HepG2 (cell line): Measurements from ENCODE around the gene ALG14. TPM values are rescaled to one million over a fixed set of nuclear protein-coding genes. Genes with fewer than 3 reads are reported as not detected.

Source experiments
- CERS6 ChIP-seq: sonication (generic); formaldehyde crosslinking; IDR thresholded peaks from 2 replicates; pipeline ENCODE4 v1.5.0; 2020; ENCODE audit warnings: missing genetic modification reagents
- GPN1 ChIP-seq: sonication (generic); formaldehyde crosslinking; IDR thresholded peaks from 2 replicates; pipeline ENCODE4 v1.5.1; 2020; ENCODE audit warnings: missing genetic modification reagents, borderline replicate concordance
- MIXL1 ChIP-seq: IDR thresholded peaks from 2 replicates; pipeline ENCODE4 v1.6.1; 2016
- RNF2 ChIP-seq: fragments of 450-650 bp; conservative IDR thresholded peaks from 2 replicates; pipeline ENCODE4 v1.6.1; 2016; ENCODE audit warnings: low read depth
- SIX4 ChIP-seq: sonication (generic); formaldehyde crosslinking; IDR thresholded peaks from 2 replicates; pipeline ENCODE4 v1.4.0; 2020; ENCODE audit warnings: missing genetic modification reagents
- STAT6 ChIP-seq: sonication (generic); formaldehyde crosslinking; IDR thresholded peaks from 2 replicates; pipeline ENCODE4 v1.4.0; 2020; ENCODE audit warnings: missing genetic modification reagents, mild to moderate bottlenecking, borderline replicate concordance
- ZBTB25 ChIP-seq: IDR thresholded peaks from 2 replicates; pipeline ENCODE4 v1.6.1; 2018; ENCODE audit warnings: missing genetic modification reagents
- ZMYM4 ChIP-seq: sonication (generic); formaldehyde crosslinking; IDR thresholded peaks from 2 replicates; pipeline ENCODE4 v1.8.1; 2023; ENCODE audit warnings: mild to moderate bottlenecking, missing genetic modification reagents
- ZNF331 ChIP-seq: sonication (generic); formaldehyde crosslinking; IDR thresholded peaks from 2 replicates; pipeline ENCODE4 v1.4.0; 2020; ENCODE audit warnings: missing genetic modification reagents
- ZNF333 ChIP-seq: sonication (generic); formaldehyde crosslinking; IDR thresholded peaks from 2 replicates; pipeline ENCODE4 v1.4.0; 2020; ENCODE audit warnings: mild to moderate bottlenecking, missing genetic modification reagents, borderline replicate concordance
- ZNF614 ChIP-seq: IDR thresholded peaks from 2 replicates; pipeline ENCODE4 v1.6.1; 2018; ENCODE audit warnings: missing biosample characterization, missing genetic modification reagents, inconsistent platforms, borderline replicate concordance
- ZNF672 ChIP-seq: sonication (generic); formaldehyde crosslinking; IDR thresholded peaks from 2 replicates; pipeline ENCODE4 v1.8.1; 2022; ENCODE audit warnings: missing genetic modification reagents
- ZNF777 ChIP-seq: sonication (generic); formaldehyde crosslinking; IDR thresholded peaks from 2 replicates; pipeline ENCODE4 v1.4.0; 2020; ENCODE audit warnings: missing genetic modification reagents
- ZNF792 ChIP-seq: IDR thresholded peaks from 2 replicates; pipeline ENCODE4 v1.6.1; 2016
- ZNF816 ChIP-seq: sonication (generic); formaldehyde crosslinking; IDR thresholded peaks from 2 replicates; pipeline ENCODE4 v1.8.0; 2022; ENCODE audit warnings: missing genetic modification reagents, mild to moderate bottlenecking, borderline replicate concordance
- ZSCAN25 ChIP-seq: sonication (generic); formaldehyde crosslinking; IDR thresholded peaks from 2 replicates; pipeline ENCODE4 v1.8.0; 2022; ENCODE audit warnings: mild to moderate bottlenecking, missing genetic modification reagents
- polyA plus RNA-seq, 8 experiments: library from polyadenylated mRNA; depleted of rRNA in 3 of 8; stranded (reverse) in 7 of 8; unstranded in 1 of 8; fragments of >200 nt; fragmentation: Illumina TruSeq in 4 of 8; extraction: Trizol in 4 of 8; gene quantifications; 2 replicates each; pipeline versions ENCODE4 v1.2.1 to v1.2.3, GENCODE V29; 2011 to 2016; ENCODE audit warnings: low read depth in 4 of 8, missing spikeins in 1 of 8, mixed read lengths in 1 of 8; ENCODE audit not compliant: insufficient read depth in 1 of 8
- total RNA-seq, 5 experiments: library from RNA; depleted of rRNA; stranded (reverse); fragments of >200 nt; fragmentation: Illumina TruSeq; extraction: Trizol; gene quantifications; 2 replicates each; pipeline ENCODE4 v1.2.3, GENCODE V29; 2016; ENCODE audit warnings: low read depth in 1 of 5
- TF ChIP-seq, protein P1 (sequence below): IDR thresholded peaks from 2 replicates; pipeline ENCODE4 v1.6.1; 2016; ENCODE audit warnings: low read depth, control low read depth
- TF ChIP-seq, protein P2 (sequence below): sonication (generic); formaldehyde crosslinking; IDR thresholded peaks from 2 replicates; pipeline ENCODE4 v1.5.1; 2020; ENCODE audit warnings: missing genetic modification reagents, mild to moderate bottlenecking, borderline replicate concordance

ALG14 gene
- total and polyA plus RNA-seq, 2 of the 13 experiments (the other 11 are each of a cell fraction or from before 2014, with no cell fraction given): 4.5 to 12.7 TPM

- TF ChIP-seq ZNF614 (CRISPR knock-in tag) (0 out of 2 replicates have a peak, but pooled peaks have one; percentile 55), ZMYM4 (CRISPR knock-in tag) (peak; percentile 79), ZBTB25 (CRISPR knock-in tag) (0 out of 2 replicates have a peak, but pooled peaks have one; percentile 31), ZNF333 (CRISPR knock-in tag) (no peak), ZNF816 (CRISPR knock-in tag) (no peak), RNF2 (no peak), MIXL1 (CRISPR knock-in tag) (peak; percentile 91), SIX4 (CRISPR knock-in tag) (no peak), ZSCAN25 (no peak), ZNF792 (0 out of 2 replicates have a peak, but pooled peaks have one; percentile 72), STAT6 (CRISPR knock-in tag) (no peak), ZNF331 (peak; percentile 42; the same call in 1 of the 2 replicates), ZNF777 (CRISPR knock-in tag) (no peak), ZNF672 (CRISPR knock-in tag) (no peak), GPN1 (CRISPR knock-in tag) (no peak), CERS6 (CRISPR knock-in tag) (no peak)
- TF ChIP-seq, protein P1, sequence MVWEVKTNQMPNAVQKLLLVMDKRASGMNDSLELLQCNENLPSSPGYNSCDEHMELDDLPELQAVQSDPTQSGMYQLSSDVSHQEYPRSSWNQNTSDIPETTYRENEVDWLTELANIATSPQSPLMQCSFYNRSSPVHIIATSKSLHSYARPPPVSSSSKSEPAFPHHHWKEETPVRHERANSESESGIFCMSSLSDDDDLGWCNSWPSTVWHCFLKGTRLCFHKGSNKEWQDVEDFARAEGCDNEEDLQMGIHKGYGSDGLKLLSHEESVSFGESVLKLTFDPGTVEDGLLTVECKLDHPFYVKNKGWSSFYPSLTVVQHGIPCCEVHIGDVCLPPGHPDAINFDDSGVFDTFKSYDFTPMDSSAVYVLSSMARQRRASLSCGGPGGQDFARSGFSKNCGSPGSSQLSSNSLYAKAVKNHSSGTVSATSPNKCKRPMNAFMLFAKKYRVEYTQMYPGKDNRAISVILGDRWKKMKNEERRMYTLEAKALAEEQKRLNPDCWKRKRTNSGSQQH (CRISPR knock-in tag): no peak; the same call in 1 of the 2 replicates
- TF ChIP-seq, protein P2, sequence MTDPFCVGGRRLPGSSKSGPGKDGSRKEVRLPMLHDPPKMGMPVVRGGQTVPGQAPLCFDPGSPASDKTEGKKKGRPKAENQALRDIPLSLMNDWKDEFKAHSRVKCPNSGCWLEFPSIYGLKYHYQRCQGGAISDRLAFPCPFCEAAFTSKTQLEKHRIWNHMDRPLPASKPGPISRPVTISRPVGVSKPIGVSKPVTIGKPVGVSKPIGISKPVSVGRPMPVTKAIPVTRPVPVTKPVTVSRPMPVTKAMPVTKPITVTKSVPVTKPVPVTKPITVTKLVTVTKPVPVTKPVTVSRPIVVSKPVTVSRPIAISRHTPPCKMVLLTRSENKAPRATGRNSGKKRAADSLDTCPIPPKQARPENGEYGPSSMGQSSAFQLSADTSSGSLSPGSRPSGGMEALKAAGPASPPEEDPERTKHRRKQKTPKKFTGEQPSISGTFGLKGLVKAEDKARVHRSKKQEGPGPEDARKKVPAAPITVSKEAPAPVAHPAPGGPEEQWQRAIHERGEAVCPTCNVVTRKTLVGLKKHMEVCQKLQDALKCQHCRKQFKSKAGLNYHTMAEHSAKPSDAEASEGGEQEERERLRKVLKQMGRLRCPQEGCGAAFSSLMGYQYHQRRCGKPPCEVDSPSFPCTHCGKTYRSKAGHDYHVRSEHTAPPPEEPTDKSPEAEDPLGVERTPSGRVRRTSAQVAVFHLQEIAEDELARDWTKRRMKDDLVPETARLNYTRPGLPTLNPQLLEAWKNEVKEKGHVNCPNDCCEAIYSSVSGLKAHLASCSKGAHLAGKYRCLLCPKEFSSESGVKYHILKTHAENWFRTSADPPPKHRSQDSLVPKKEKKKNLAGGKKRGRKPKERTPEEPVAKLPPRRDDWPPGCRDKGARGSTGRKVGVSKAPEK (CRISPR knock-in tag): no peak
Observed at GRCh38 chr1:94962409-94963265, 110.1 kb downstream of the ALG14 start (continued).
